Neuron (in vitro differentiated cells): ENCODE measurements around the gene HORMAD2.

Experiments used
- H2AFZ ChIP-seq: one replicate; pipeline ENCODE4 v1.6.1; 2013; ENCODE audit warnings: low read depth, mild to moderate bottlenecking, inconsistent platforms, low read length, moderate library complexity
- H3K27me3 ChIP-seq: one replicate; pipeline ENCODE4 v1.6.1; 2013; ENCODE audit warnings: low read length; ENCODE audit not compliant: insufficient read depth
- H3K36me3 ChIP-seq: one replicate; pipeline ENCODE4 v1.6.1; 2013; ENCODE audit warnings: low read length; ENCODE audit not compliant: insufficient read depth
- H3K4me1 ChIP-seq: one replicate; pipeline ENCODE4 v1.6.1; 2013; ENCODE audit warnings: low read length; ENCODE audit not compliant: insufficient read depth
- H3K4me3 ChIP-seq: 2 replicates; pipeline ENCODE4 v1.5.1; 2013; ENCODE audit warnings: mild to moderate bottlenecking, low read length, moderate library complexity
- H3K9me3 ChIP-seq: one replicate; pipeline ENCODE4 v1.6.1; 2013; ENCODE audit warnings: low read length

HORMAD2 gene

DNA sequence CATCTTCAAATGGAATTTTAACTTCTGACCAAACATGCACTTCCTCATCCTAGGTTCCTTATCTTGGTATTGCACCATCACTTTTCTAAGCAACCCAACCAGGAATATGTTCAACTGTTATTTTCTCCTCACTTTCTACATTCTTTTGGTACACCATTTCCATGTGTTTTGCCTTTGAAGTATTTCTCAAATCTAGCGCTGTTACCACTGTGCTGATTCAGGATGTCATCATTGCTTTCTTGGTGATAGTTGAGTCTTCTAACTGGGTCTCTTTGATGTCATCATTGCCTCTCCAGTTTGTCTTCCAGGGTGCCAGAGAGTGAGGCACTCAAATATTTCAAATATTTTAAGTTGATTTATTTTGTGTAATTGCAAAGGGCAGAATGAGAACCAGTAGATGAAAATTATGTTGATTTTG is 47.5 kb downstream of the HORMAD2 start:
- no peak overlapping the region for H2AFZ ChIP-seq
- H3K4me3 ChIP-seq: no peak overlapping the region
- H3K36me3 ChIP-seq: no peaks in the 10 kb centered on the region
- no peaks in the 10 kb centered on the region for H3K27me3 ChIP-seq
- H3K4me1 ChIP-seq: no peaks in the 10 kb centered on the region
- no peaks in the 10 kb centered on the region for H3K9me3 ChIP-seq

DNA sequence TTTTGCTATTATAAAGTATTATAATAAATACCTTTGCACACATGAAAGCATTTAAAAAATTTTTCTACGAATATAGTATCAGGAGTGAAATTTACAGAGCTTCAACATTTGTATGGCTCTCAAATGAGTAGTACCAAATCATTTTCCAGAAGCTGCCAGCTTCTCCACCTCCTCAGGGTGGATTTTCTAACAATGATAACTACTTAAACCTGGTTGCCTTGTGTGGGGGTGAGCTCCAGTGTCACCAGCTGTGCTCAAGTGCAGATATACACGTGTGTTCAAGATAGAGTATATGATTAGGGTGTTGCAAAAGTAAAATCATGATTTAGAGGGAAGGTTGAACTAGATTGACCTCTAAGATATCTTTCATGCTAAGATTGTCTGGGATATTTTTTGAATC is 48.2 kb downstream of the HORMAD2 start:
- Histone ChIP-seq H2AFZ (no peak overlapping the region), H3K36me3 (no peaks in the 10 kb centered on the region), H3K4me1 (no peaks in the 10 kb centered on the region), H3K27me3 (no peaks in the 10 kb centered on the region), H3K4me3 (no peak overlapping the region), H3K9me3 (no peaks in the 10 kb centered on the region)

DNA sequence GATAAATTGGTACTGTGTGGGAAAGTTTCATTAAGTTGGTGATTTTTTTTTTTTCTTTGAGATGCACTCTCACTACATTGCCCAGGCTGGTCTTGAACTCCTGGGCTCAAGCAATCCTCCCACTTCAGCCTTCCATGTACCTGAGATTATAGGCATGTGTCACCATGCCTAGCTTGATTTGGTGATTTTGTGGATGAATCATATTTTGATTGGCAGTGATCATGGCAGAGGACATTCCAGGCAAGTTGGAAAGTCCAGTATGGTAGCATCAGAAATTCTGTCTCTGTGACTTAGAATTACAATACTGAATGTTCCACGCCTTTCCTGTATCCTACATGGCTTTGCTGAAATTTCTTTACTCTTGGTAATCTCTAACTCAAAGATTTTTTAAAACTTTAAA is 49.4 kb downstream of the HORMAD2 start:
- no peak overlapping the region for H3K4me3 ChIP-seq
- no peaks in the 10 kb centered on the region for H3K36me3 ChIP-seq
- H3K9me3 ChIP-seq: no peaks in the 10 kb centered on the region
- no peaks in the 10 kb centered on the region for H3K27me3 ChIP-seq
- H3K4me1 ChIP-seq: no peaks in the 10 kb centered on the region
- H2AFZ ChIP-seq: no peak overlapping the region

DNA sequence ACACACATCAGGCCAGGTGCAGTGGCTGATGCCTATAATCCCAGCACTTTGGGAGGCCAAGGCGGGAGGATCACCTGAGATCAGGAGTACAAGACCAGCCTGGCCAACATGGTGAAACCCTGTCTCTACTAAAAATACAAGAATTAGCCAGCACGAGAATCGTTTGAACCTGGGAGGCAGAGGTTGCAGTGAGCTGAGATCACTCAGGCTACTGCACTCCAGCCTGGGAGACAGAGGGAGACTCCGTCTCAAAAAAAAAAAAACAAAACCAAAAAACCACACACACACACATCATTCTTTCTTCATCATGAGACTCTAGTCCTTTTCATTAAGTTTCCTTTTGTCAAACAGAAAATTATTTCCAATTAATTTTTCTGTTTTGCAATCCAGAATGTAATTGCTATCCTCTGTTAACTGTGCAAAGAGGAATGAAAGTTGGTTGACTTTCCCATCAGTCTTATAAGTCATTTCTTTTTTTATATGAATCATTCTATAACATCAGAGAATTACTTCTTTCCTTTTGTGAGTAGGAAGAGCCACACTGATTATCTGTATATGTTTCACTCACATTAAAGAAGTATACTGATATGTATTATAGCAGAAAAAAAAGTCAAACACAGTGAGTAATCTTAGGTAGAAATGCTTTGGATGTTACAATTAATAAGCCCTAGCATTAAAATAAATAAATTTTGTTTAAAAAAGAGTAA is 52.2 kb downstream of the HORMAD2 start:
- no peak overlapping the region for H2AFZ ChIP-seq
- H3K4me3 ChIP-seq: no peak overlapping the region
- H3K27me3 ChIP-seq: peaks cover 2% of the 10 kb centered on the region
- no peaks in the 10 kb centered on the region for H3K9me3 ChIP-seq
- no peaks in the 10 kb centered on the region for H3K4me1 ChIP-seq
- H3K36me3 ChIP-seq: no peaks in the 10 kb centered on the region

DNA sequence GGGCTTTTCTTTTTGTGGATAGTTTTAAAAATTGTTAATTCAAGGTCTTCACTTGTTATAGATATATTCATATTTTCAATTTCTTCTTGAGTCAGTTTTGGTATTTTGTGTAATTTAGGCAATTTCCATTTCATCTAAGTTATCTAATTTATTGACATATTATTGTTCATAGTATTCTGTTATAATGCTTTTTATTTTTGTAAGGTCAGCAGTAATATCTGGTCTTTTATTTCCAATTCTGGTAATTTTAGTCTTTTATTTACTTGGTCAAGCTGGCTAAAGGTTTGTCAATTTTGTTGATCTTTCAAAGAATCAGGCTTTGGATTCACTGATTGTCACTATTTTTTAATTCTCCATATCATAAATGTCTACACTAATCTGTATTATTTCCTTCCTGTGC is 60.1 kb downstream of the HORMAD2 start:
- H3K27me3 ChIP-seq: no peaks in the 10 kb centered on the region
- H3K4me1 ChIP-seq: no peaks in the 10 kb centered on the region
- H3K36me3 ChIP-seq: no peaks in the 10 kb centered on the region
- H3K9me3 ChIP-seq: peaks cover 2% of the 10 kb centered on the region
- H2AFZ ChIP-seq: no peak overlapping the region
- no peak overlapping the region for H3K4me3 ChIP-seq

DNA sequence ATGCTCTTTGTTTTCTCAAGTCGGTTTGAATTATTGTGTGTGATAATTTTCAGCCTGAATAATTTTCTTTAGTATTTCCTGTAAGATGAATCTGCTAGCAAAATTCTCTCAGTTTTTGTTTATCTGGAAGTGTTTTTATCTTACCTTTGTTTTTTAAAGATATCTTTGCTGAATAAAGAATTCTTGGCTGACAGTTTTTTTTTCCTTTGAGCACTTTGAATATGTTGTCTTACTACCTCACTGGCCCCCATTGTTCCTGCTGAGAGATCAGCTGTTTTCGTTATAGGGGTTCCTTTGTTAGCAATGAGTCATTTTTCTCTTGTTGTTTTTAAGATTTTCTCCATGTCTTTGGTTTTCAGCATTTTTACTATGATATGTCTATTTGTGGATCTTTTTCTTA is 63.0 kb downstream of the HORMAD2 start:
- no peaks in the 10 kb centered on the region for H3K36me3 ChIP-seq
- no peaks in the 10 kb centered on the region for H3K4me1 ChIP-seq
- no peak overlapping the region for H3K4me3 ChIP-seq
- H2AFZ ChIP-seq: no peak overlapping the region
- peaks cover 2% of the 10 kb centered on the region for H3K9me3 ChIP-seq
- H3K27me3 ChIP-seq: no peaks in the 10 kb centered on the region

DNA sequence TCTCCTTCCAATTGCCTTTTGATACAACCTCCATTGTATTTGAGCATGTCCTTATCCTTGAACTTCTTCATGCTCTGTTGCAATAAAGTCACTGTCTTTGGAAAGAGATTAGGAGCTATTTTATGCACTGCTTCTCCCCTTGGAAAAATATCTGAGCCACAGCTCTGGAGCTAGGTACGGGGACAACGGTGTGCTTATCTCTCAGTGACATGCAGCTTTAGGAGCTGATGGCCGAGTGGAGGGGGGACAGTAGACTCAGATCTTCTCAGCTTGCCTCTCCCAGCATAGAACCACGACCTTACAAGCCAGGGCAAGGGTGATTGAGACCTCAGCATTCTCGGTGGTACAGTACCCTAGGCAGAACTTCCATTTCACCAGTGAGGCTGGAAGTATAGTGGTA is 64.1 kb downstream of the HORMAD2 start:
- Histone ChIP-seq H3K27me3 (no peaks in the 10 kb centered on the region), H3K9me3 (peaks cover 2% of the 10 kb centered on the region), H3K4me1 (no peaks in the 10 kb centered on the region), H3K36me3 (no peaks in the 10 kb centered on the region), H2AFZ (no peak overlapping the region), H3K4me3 (no peak overlapping the region)

DNA sequence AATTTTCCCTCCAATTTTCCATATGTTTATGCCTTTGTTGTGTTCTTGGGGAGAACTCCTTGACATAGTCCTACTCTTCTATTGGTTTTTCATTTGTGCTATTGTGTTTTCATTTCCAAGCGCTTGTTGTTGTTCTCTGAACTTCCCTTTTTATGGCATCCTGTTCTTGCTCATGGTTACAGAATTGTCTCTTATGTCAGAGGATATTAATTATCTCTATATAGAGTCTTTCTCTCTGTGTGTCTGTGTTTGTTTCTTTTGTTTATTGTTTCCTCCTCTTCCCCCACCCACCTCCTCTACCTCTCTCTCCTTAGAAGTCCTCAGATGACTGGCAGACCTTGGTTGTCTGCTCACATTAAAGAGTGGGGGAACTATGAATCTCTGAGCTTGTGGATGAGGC is 69.9 kb downstream of the HORMAD2 start:
- Histone ChIP-seq H3K4me1 (no peaks in the 10 kb centered on the region), H3K4me3 (no peak overlapping the region), H2AFZ (no peak overlapping the region), H3K36me3 (no peaks in the 10 kb centered on the region), H3K9me3 (no peaks in the 10 kb centered on the region), H3K27me3 (peaks cover 18% of the 10 kb centered on the region)

DNA sequence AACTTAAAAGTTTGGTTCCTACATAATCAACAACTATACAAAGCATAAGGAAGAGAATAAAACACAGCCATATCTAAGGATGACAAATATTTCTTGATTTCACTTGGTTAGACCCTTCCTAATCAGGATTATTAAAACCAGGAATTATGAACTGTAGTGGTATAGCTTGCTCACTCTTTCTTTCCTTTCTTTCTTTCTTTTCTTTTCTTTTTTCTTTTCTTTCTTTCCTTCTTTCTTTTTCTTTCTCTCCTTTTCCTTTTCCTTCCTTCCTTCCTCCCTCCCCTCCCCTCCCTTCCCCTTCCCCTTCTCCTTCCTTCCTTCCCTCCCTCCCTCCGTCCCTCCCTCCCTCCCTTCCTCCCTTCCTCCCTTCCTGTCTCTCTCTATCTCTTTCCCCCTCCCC is 78.0 kb downstream of the HORMAD2 start:
- Histone ChIP-seq H2AFZ (no peak overlapping the region), H3K27me3 (peaks cover 12% of the 10 kb centered on the region), H3K4me3 (no peak overlapping the region), H3K36me3 (no peaks in the 10 kb centered on the region), H3K4me1 (peaks cover 2% of the 10 kb centered on the region), H3K9me3 (no peaks in the 10 kb centered on the region)

DNA sequence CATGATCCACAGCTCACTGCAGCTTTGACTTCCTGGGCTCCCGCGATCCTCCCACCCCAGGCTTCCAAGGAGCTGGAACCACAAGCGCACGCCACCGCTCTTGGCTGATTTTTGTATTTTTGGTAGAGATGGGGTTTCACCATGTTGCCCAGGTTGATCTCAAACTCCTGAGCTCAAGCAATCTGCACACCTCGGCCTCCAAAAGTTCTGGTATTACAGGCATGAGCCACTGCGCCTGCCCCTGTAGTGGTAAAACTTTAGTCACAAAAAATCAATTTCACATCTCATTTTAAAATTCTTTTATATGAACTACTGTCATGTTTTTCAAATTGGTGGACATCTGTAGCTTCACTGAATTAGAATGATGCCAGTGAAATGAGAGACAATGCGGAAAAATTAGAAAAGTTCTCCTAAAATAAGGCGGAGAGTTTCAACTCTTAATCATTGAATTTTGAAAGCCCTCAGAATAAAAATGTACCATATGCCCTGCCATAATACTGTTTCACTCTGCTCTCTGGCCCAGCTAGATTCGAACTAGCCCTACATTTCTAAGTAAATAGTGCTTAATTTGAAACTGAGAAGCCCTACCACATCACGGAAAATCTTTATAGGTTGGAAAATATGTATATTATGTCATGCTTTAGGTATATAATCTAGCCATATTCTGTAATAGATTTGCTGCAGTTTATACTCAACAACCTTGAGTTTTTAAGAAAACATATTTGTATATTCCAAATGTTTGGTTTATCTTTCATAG is 78.7 kb downstream of the HORMAD2 start:
- Histone ChIP-seq H3K4me1 (peaks cover 2% of the 10 kb centered on the region), H3K36me3 (no peaks in the 10 kb centered on the region), H3K4me3 (no peak overlapping the region), H2AFZ (no peak overlapping the region), H3K9me3 (no peaks in the 10 kb centered on the region), H3K27me3 (peaks cover 9% of the 10 kb centered on the region)

DNA sequence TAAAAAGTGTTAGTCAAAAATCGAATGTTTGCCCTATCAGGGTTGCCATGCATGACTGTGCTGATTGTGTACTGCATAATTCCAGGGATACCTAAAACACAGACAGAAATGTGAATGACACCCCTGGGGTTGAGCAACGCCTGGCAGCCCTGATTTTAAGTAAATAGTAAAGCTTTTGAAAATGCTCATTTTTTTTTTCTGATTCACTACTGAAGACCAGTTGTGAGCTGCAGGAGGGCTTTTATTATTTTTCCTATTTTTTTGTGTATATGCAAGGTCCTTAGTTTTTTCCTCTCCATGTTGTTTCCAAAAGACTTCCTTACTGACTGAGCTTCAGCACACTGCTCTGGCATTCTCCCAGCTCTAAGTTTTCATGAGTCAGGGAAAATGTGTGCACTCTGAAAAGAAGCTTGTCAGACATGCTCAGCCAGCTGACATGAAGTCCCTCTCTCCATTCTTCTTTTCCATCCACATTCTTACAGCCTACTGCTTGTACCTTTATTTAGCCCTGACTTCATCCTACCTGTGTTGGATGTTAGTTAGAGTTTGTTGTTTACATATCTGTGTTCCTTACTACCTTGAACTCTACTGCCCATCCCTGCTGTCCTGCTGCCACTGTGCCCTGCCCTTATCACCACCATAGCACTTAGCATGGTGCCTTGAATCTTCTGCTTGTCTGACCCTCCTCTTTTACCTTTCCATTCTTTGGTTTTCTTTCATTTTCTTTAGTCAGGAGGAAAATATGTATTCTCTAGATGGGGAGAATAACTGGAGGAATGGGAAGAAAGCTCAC is 79.5 kb downstream of the HORMAD2 start:
- H2AFZ ChIP-seq: no peak overlapping the region
- H3K9me3 ChIP-seq: no peaks in the 10 kb centered on the region
- H3K27me3 ChIP-seq: peaks cover 4% of the 10 kb centered on the region
- H3K4me3 ChIP-seq: no peak overlapping the region
- H3K36me3 ChIP-seq: no peaks in the 10 kb centered on the region
- H3K4me1 ChIP-seq: peaks cover 2% of the 10 kb centered on the region

DNA sequence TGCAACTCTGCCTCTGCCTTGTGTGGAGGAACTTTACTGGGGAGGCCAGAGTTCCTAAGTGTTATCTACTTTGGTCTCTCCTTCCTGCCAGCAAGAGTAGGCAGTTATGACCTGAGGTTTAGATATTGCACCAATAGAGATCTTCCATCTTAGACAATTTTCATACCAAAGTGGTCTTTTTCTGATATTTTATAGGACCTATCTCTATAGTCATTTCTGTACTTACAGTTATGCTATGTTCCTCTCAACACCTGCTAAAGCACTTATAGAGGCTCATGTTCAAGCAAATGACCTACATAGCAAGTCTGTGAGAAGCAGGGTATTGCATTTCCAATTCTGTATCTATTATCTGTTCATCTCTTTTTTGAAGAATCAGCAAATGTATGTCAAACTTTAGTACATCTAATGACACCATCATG is 80.8 kb downstream of the HORMAD2 start:
- Histone ChIP-seq H3K9me3 (no peaks in the 10 kb centered on the region), H3K36me3 (no peaks in the 10 kb centered on the region), H3K4me3 (no peak overlapping the region), H3K4me1 (peaks cover 2% of the 10 kb centered on the region), H2AFZ (no peak overlapping the region), H3K27me3 (peaks cover under 1% of the 10 kb centered on the region)

DNA sequence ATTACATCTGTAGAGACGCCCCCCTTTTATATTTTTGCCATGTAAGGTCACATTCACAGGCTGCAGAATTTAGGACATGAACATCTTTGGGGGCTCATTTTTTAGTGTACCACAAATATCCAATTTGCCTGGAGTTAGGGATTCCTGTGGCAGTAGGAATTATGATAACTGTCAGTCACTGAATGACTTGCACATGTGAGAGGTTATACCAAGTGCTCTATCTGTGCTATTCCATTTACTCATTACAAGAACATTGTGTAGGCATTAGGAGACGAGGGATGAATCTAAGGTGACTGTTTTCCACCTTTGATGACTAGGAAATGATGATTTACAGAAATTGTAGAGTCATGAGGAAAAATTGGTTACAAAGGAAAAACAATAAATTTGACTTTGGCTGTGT is 87.0 kb downstream of the HORMAD2 start:
- no peaks in the 10 kb centered on the region for H3K36me3 ChIP-seq
- no peak overlapping the region for H3K4me3 ChIP-seq
- H3K9me3 ChIP-seq: no peaks in the 10 kb centered on the region
- H2AFZ ChIP-seq: no peak overlapping the region
- no peaks in the 10 kb centered on the region for H3K4me1 ChIP-seq
- H3K27me3 ChIP-seq: peaks cover 24% of the 10 kb centered on the region
